Measurements from ENCODE around the gene ZDHHC11.
"Not testable (repeated sequence)": the region's sequence is repeated elsewhere in the genome, so short reads cannot be mapped to it uniquely, and the experiment has no call there.

GRCh38 chr5:841531-842401 lies 9.0 kb downstream of the ZDHHC11 start:
- TF ChIP-seq, protein P1, sequence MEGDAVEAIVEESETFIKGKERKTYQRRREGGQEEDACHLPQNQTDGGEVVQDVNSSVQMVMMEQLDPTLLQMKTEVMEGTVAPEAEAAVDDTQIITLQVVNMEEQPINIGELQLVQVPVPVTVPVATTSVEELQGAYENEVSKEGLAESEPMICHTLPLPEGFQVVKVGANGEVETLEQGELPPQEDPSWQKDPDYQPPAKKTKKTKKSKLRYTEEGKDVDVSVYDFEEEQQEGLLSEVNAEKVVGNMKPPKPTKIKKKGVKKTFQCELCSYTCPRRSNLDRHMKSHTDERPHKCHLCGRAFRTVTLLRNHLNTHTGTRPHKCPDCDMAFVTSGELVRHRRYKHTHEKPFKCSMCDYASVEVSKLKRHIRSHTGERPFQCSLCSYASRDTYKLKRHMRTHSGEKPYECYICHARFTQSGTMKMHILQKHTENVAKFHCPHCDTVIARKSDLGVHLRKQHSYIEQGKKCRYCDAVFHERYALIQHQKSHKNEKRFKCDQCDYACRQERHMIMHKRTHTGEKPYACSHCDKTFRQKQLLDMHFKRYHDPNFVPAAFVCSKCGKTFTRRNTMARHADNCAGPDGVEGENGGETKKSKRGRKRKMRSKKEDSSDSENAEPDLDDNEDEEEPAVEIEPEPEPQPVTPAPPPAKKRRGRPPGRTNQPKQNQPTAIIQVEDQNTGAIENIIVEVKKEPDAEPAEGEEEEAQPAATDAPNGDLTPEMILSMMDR (IDR thresholded peaks at IDR 0.05) = not testable (repeated sequence)
- TF ChIP-seq POLR2A (IDR thresholded peaks at IDR 0.05) = not testable (repeated sequence)
